Panc1 (cell line): Measurements from ENCODE around the gene NCKAP1.

Experiments used
- CTCF ChIP-seq: fragments of 450-650 bp; IDR thresholded peaks from 2 replicates; pipeline ENCODE4 v1.5.1; 2017; ENCODE audit warnings: mild to moderate bottlenecking
- SIN3A ChIP-seq: IDR thresholded peaks from 2 replicates; pipeline ENCODE4 v1.6.1; 2012; ENCODE audit warnings: low read depth, mild to moderate bottlenecking, low read length, moderate library complexity, borderline replicate concordance; ENCODE audit not compliant: insufficient read depth

GRCh38 chr2:183001948-183002347, 36.3 kb downstream of the NCKAP1 start:
- TF ChIP-seq CTCF (no peak), SIN3A (no peak)
